ENCODE data around the gene DENND2C.

The DENND2C gene

GRCh38 chr1:114607223-114607622 lies 62.6 kb downstream of the DENND2C start:
- no peak overlapping the region for H3K27ac ChIP-seq
- TF ChIP-seq, protein P1, sequence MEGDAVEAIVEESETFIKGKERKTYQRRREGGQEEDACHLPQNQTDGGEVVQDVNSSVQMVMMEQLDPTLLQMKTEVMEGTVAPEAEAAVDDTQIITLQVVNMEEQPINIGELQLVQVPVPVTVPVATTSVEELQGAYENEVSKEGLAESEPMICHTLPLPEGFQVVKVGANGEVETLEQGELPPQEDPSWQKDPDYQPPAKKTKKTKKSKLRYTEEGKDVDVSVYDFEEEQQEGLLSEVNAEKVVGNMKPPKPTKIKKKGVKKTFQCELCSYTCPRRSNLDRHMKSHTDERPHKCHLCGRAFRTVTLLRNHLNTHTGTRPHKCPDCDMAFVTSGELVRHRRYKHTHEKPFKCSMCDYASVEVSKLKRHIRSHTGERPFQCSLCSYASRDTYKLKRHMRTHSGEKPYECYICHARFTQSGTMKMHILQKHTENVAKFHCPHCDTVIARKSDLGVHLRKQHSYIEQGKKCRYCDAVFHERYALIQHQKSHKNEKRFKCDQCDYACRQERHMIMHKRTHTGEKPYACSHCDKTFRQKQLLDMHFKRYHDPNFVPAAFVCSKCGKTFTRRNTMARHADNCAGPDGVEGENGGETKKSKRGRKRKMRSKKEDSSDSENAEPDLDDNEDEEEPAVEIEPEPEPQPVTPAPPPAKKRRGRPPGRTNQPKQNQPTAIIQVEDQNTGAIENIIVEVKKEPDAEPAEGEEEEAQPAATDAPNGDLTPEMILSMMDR (conservative IDR thresholded peaks at IDR 0.05), result no peak
- TF ChIP-seq ZFX (IDR thresholded peaks at IDR 0.05), result no peak

DNA sequence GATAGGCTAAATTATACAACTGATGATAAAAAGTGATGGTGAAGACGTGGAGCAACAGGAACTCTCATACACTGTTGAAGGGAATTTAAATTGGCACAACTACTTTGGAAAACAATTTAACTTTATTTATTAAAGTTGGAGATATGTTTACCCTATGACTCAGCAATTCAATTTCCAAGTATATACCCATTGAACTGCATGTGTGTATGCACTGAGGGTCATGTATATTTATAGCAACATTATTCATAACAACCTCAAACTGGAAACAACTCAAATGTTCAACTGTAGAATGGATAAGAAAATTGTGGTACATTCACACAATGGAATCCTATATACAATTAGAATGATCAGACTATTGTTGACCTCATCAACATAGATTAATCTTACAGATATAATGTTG lies 71.9 kb downstream of the DENND2C start:
- H3K27ac ChIP-seq, result no peak overlapping the region
- TF ChIP-seq ZFX (IDR thresholded peaks at IDR 0.05), result no peak
- TF ChIP-seq, protein P1 (conservative IDR thresholded peaks at IDR 0.05), result no peak

GRCh38 chr1:114595602-114596001 lies 74.2 kb downstream of the DENND2C start:
- TF ChIP-seq, protein P1 (conservative IDR thresholded peaks at IDR 0.05), result no peak
- no peak for TF ChIP-seq ZFX (IDR thresholded peaks at IDR 0.05)
- no peak overlapping the region for H3K27ac ChIP-seq

- TF ChIP-seq, protein P1 (conservative IDR thresholded peaks at IDR 0.05), result no peak
- TF ChIP-seq ZFX (IDR thresholded peaks at IDR 0.05), result no peak
- no peak overlapping the region for H3K27ac ChIP-seq
Observed at GRCh38 chr1:114594046-114594445, 75.8 kb downstream of the DENND2C start.

- H3K27ac ChIP-seq, result no peak overlapping the region
- no peak for TF ChIP-seq ZFX (IDR thresholded peaks at IDR 0.05)
- TF ChIP-seq, protein P1 (conservative IDR thresholded peaks at IDR 0.05), result no peak
Observed at GRCh38 chr1:114589122-114589521, 80.7 kb downstream of the DENND2C start.

- TF ChIP-seq ZFX (IDR thresholded peaks at IDR 0.05), result no peak
- TF ChIP-seq, protein P1 (conservative IDR thresholded peaks at IDR 0.05), result no peak
- H3K27ac ChIP-seq, result no peak overlapping the region
Observed at GRCh38 chr1:114588196-114588689, 81.6 kb downstream of the DENND2C start.

- TF ChIP-seq, protein P1 (conservative IDR thresholded peaks at IDR 0.05), result no peak
- TF ChIP-seq ZFX (IDR thresholded peaks at IDR 0.05), result no peak
- no peak overlapping the region for H3K27ac ChIP-seq
Observed at GRCh38 chr1:114587203-114587991, 82.5 kb downstream of the DENND2C start.

Data from C4-2B (cell line).